IMR-90 (cell line): ENCODE results near the gene PRKAR1A. TPM values are rescaled to one million over a fixed set of nuclear protein-coding genes. Genes with fewer than 3 reads are reported as not detected.

Source experiments
- ATAC-seq: fragments of 200-7000 bp; cut with Tn5 transposase; 2 replicates; pipeline ENCODE4 v1.9.1; 2020; ENCODE audit warnings: low read depth, mild to moderate bottlenecking, moderate library complexity
- BruUV-seq: library from RNA; stranded (reverse); fragments of 400-500 nt; replicated peaks from 2 replicates; lab custom pipeline; 2021; lab: Mats Ljungman, UMichigan
- CTCF ChIA-PET: fragments of 300-600 bp; formaldehyde crosslinking; extraction: SDS; loops from one replicate; lab custom pipeline; 2021; ENCODE audit warnings: antibody characterized with exemption; lab: Yijun Ruan, JAX
- POLR2A ChIA-PET: fragments of 300-600 bp; sonication (Branson Sonifier 250); formaldehyde crosslinking; loops from one replicate; lab custom pipeline; 2022; ENCODE audit warnings: antibody characterized with exemption; ENCODE audit not compliant: unreplicated experiment; lab: Charles Lee
- DNase-seq: peaks from one replicate; pipeline ENCODE4 v3.0.0; 2013
- H2AFZ ChIP-seq: replicated peaks from 2 replicates; pipeline ENCODE3; 2013; ENCODE audit warnings: low read length, mild to moderate bottlenecking; ENCODE audit not compliant: poor library complexity
- H2AK5ac ChIP-seq: 2 replicates; pipeline ENCODE4 v1.6.1; 2013; ENCODE audit warnings: low read depth, low read length, inconsistent platforms
- H2AK9ac ChIP-seq: replicated peaks from 2 replicates; pipeline ENCODE3; 2013; ENCODE audit warnings: mild to moderate bottlenecking, low read depth, low read length, moderate library complexity; ENCODE audit not compliant: poor library complexity
- H2BK120ac ChIP-seq: 2 replicates; pipeline ENCODE4 v1.6.1; 2013; ENCODE audit warnings: low read depth, low read length, inconsistent platforms
- H2BK15ac ChIP-seq: 3 replicates; pipeline ENCODE4 v1.6.1; 2013; ENCODE audit warnings: low read depth, low read length, inconsistent platforms
- H2BK20ac ChIP-seq: 2 replicates; pipeline ENCODE4 v1.6.1; 2013; ENCODE audit warnings: low read depth, mild to moderate bottlenecking, inconsistent platforms, low read length, moderate library complexity
- H2BK5ac ChIP-seq: 2 replicates; pipeline ENCODE4 v1.6.1; 2013; ENCODE audit warnings: mild to moderate bottlenecking, low read depth, low read length, inconsistent platforms; ENCODE audit not compliant: poor library complexity, severe bottlenecking
- H3K14ac ChIP-seq: replicated peaks from 2 replicates; pipeline ENCODE4 v1.6.1; 2013; ENCODE audit warnings: low read depth, low read length, inconsistent platforms
- H3K18ac ChIP-seq: 2 replicates; pipeline ENCODE4 v1.6.1; 2013; ENCODE audit warnings: low read depth, low read length, control low read depth
- H3K23ac ChIP-seq: 2 replicates; pipeline ENCODE4 v1.6.1; 2013; ENCODE audit warnings: low read depth, low read length, inconsistent platforms
- H3K27ac ChIP-seq: 2 replicates; pipeline ENCODE4 v1.5.1; 2013; ENCODE audit warnings: mild to moderate bottlenecking, control low read depth, low read length; ENCODE audit not compliant: insufficient read depth
- H3K27me3 ChIP-seq: 2 replicates; pipeline ENCODE4 v1.6.1; 2013; ENCODE audit warnings: low read length; ENCODE audit not compliant: control insufficient read depth, insufficient read depth
- H3K36me3 ChIP-seq: 2 replicates; pipeline ENCODE4 v1.6.1; 2013; ENCODE audit warnings: low read length, mixed read lengths; ENCODE audit not compliant: control insufficient read depth, insufficient read depth
- H3K4ac ChIP-seq: 2 replicates; pipeline ENCODE4 v1.6.1; 2013; ENCODE audit warnings: low read depth, low read length, inconsistent platforms
- H3K4me1 ChIP-seq: 2 replicates; pipeline ENCODE4 v1.6.1; 2013; ENCODE audit warnings: low read length, mixed read lengths; ENCODE audit not compliant: control insufficient read depth, insufficient read depth
- H3K4me2 ChIP-seq: 2 replicates; pipeline ENCODE4 v1.6.1; 2013; ENCODE audit warnings: low read depth, mild to moderate bottlenecking, control low read depth, low read length, moderate library complexity
- H3K4me3 ChIP-seq: 2 replicates; pipeline ENCODE4 v1.5.1; 2013; ENCODE audit warnings: low read depth, mild to moderate bottlenecking, control low read depth, low read length, moderate library complexity; ENCODE audit not compliant: insufficient read depth
- H3K56ac ChIP-seq: 2 replicates; pipeline ENCODE4 v1.6.1; 2013; ENCODE audit warnings: low read length, inconsistent platforms; ENCODE audit not compliant: insufficient read depth; ENCODE audit errors: extremely low read depth
- H3K79me1 ChIP-seq, 2 experiments: 2 replicates each; pipeline ENCODE4 v1.6.1; 2013; ENCODE audit warnings: low read length in 2 of 2, inconsistent platforms in 1 of 2, low read depth in 1 of 2
- H3K9ac ChIP-seq: 2 replicates; pipeline ENCODE4 v1.6.1; 2013; ENCODE audit warnings: low read depth, low read length, control low read depth
- H3K9me1 ChIP-seq: 2 replicates; pipeline ENCODE4 v1.6.1; 2013; ENCODE audit warnings: low read length, inconsistent platforms; ENCODE audit not compliant: insufficient read depth
- H3K9me3 ChIP-seq: 2 replicates; pipeline ENCODE4 v1.6.1; 2013; ENCODE audit warnings: low read length; ENCODE audit not compliant: control insufficient read depth, insufficient read depth
- H4K20me1 ChIP-seq: 2 replicates; pipeline ENCODE4 v1.6.1; 2013; ENCODE audit warnings: low read length, inconsistent platforms; ENCODE audit not compliant: insufficient read depth
- H4K5ac ChIP-seq: 2 replicates; pipeline ENCODE4 v1.6.1; 2013; ENCODE audit warnings: mild to moderate bottlenecking, low read depth, low read length, control low read depth
- H4K8ac ChIP-seq, 2 experiments: 2 replicates each; pipeline ENCODE4 v1.6.1; 2013; ENCODE audit warnings: low read depth in 2 of 2, low read length in 2 of 2, control low read depth in 1 of 2, inconsistent platforms in 1 of 2
- H4K91ac ChIP-seq: 2 replicates; pipeline ENCODE4 v1.6.1; 2013; ENCODE audit warnings: low read depth, low read length, inconsistent platforms; ENCODE audit not compliant: insufficient read depth
- CHD1 ChIP-seq: IDR thresholded peaks from 2 replicates; pipeline ENCODE4 v1.6.1; 2012; ENCODE audit warnings: low read depth, low read length, improper control_type of control experiment
- FOS ChIP-seq: fragments of 150-350 bp; IDR thresholded peaks from 2 replicates; pipeline ENCODE4 v1.6.1; 2016; ENCODE audit warnings: low read depth, low read length
- MAZ ChIP-seq: IDR thresholded peaks from 2 replicates; pipeline ENCODE4 v1.6.1; 2012; ENCODE audit warnings: low read depth, mild to moderate bottlenecking, low read length, improper control_type of control experiment, moderate library complexity, borderline replicate concordance
- NFE2L2 ChIP-seq: fragments of 150-350 bp; IDR thresholded peaks from 2 replicates; pipeline ENCODE4 v1.6.1; 2016; ENCODE audit warnings: low read depth, mild to moderate bottlenecking, low read length
- POLR2A ChIP-seq: IDR thresholded peaks from 2 replicates; pipeline ENCODE4 v1.6.1; 2012; ENCODE audit warnings: mild to moderate bottlenecking, low read depth, low read length
- RFX5 ChIP-seq: IDR thresholded peaks from 2 replicates; pipeline ENCODE4 v1.8.0; 2012; ENCODE audit warnings: low read depth, mild to moderate bottlenecking, low read length, moderate library complexity
- WGBS, 2 experiments: methylation state at CpG; one replicate each; pipeline versions ENCODE4 v1.1.5 to v1.1.7; 2013; ENCODE audit warnings: missing lambda C conversion rate in 2 of 2; ENCODE audit not compliant: insufficient read length in 1 of 2; ENCODE audit errors: extremely low coverage in 2 of 2; 5-methylcytosine and 5-hydroxymethylcytosine counted together
- dilution Hi-C: fragments of 300-500 bp; cut with HindIII; formaldehyde crosslinking; loops from one replicate; pipeline ENCODE4 v1.14.3; 2018; ENCODE audit warnings: low sequenced_read_pairs; ENCODE audit not compliant: unreplicated experiment
- in situ Hi-C: fragments of 300-500 bp; cut with MboI; formaldehyde crosslinking; loops from 3 replicates; pipeline ENCODE4 v1.14.3; 2019; ENCODE audit warnings: low sequenced_read_pairs, inconsistent platforms, mixed read lengths
- intact Hi-C: fragments of 100-400 bp; cut with micrococcal nuclease; formaldehyde crosslinking; loops from 2 replicates; pipeline ENCODE4 v1.10.0; 2022
- polyA plus RNA-seq, 3 experiments: library from polyadenylated mRNA; depleted of rRNA; stranded (reverse); fragments of >200 nt; gene quantifications; 2 replicates each; pipeline ENCODE4 v1.2.3, GENCODE V29; 2012; ENCODE audit warnings: low replicate concordance in 1 of 3
- total RNA-seq: library from RNA; depleted of rRNA; stranded (reverse); fragments of >200 nt; gene quantifications from 2 replicates; pipeline ENCODE4 v1.2.3, GENCODE V29; 2012
- TF ChIP-seq, protein P1 (sequence below): fragments of 150-350 bp; IDR thresholded peaks from 2 replicates; pipeline ENCODE4 v1.6.1; 2017; ENCODE audit warnings: mild to moderate bottlenecking, antibody characterized with exemption, low read length, low read depth

The PRKAR1A gene
- total and polyA plus RNA-seq, 2 of the 4 experiments (the other 2 are of a cell fraction): 145 to 256 TPM

DNA sequence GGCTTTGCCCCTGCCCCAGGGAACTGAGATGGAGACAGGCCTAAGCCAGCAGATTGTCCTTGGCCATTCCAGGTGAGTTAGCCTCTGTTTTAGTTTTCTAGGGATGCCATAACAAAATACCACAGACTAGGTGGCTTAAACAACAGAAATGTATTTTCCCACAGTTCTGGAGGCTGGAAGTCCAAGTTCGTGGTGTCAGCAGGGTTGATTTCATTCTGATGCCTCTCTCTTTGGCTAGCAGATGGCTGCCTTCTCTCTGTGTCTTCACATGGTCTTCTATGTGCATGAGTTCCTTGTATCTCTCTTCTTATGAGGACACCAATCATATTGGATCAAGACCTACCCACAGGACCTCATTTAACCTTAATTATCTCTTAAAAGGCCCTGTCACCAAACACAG lies 76.1 kb downstream of the PRKAR1A start:
- intact Hi-C loops: no loop called here
- Histone ChIP-seq H3K9ac (no peak overlapping the region), H3K27ac (no peak overlapping the region), H4K5ac (no peak overlapping the region), H4K8ac (no peak overlapping the region), H4K91ac (no peak overlapping the region), H2AK9ac (no peak overlapping the region), H3K4me1 (no peaks in the 10 kb centered on the region), H3K9me3 (0 out of 2 replicates have a peak, but pooled peaks cover 3% of the 10 kb centered on the region), H2AFZ (no peak overlapping the region), H3K18ac (no peak overlapping the region), H3K79me1 (no peaks in the 10 kb centered on the region), H3K14ac (no peak overlapping the region), H2BK5ac (no peak overlapping the region), H3K4me2 (no peak overlapping the region), H2BK20ac (no peak overlapping the region), H3K4me3 (no peak overlapping the region), H3K36me3 (no peaks in the 10 kb centered on the region), H2BK15ac (no peak overlapping the region), H4K20me1 (no peaks in the 10 kb centered on the region), H3K4ac (no peak overlapping the region), H3K27me3 (no peaks in the 10 kb centered on the region; the same call in 1 of the 2 replicates), H2BK120ac (no peak overlapping the region), H3K9me1 (no peaks in the 10 kb centered on the region), H3K56ac (no peak overlapping the region), H2AK5ac (no peak overlapping the region), H3K23ac (no peak overlapping the region)
- WGBS, 2 experiments: 17% methylated on average over 1 of the region's 1 CpG; no CpG with 5 or more reads in 1 of the 2 experiments
- TF ChIP-seq NFE2L2 (no peak), POLR2A (no peak), RFX5 (no peak), CHD1 (no peak), FOS (no peak), MAZ (no peak)
- TF ChIP-seq, protein P1, sequence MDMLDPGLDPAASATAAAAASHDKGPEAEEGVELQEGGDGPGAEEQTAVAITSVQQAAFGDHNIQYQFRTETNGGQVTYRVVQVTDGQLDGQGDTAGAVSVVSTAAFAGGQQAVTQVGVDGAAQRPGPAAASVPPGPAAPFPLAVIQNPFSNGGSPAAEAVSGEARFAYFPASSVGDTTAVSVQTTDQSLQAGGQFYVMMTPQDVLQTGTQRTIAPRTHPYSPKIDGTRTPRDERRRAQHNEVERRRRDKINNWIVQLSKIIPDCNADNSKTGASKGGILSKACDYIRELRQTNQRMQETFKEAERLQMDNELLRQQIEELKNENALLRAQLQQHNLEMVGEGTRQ: no peak
- BruUV-seq: no TSS peak
- ATAC-seq (no peak), DNase-seq (no peak)
- ChIA-PET POLR2A (no interaction called here), CTCF (no interaction called here)
- dilution Hi-C loops: no loop called here
- in situ Hi-C loops: no loop called here
